ENCODE data around the gene CANT1.

Gene CANT1

DNA sequence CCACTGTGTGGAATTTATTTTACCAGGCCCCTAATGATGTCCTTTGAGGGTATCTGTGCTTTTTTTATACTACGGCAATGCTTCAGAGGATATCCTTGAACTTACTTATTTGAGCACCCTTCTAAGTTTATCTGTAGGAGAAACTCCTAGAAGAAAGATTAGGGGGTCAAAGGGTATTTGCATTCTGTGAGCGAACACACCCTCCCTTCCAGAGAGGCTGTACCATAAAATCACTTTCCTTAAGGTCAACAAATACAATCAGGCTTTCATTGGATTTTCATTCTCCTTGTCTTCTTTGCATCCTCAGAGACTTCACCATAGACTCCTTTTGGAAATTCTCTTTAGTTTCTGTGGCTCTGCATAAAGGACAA is 9.7 kb upstream of the CANT1 start:
- Mint-ChIP-seq H3K9me3 (no peaks in the 10 kb centered on the region), H3K36me3 (ENCODE audit: insufficient read depth) (peaks cover 3% of the 10 kb centered on the region), H3K27me3 (peaks cover 24 to 36% of the 10 kb centered on the region in 2 donors), H3K4me1 (ENCODE audit: low read depth in 2 of 2) (peaks cover 3 to 5% of the 10 kb centered on the region in 2 donors), H3K4me3 (no peak overlapping the region), H3K27ac (no peak overlapping the region)
- ATAC-seq (replicated peaks) (no peak), DNase-seq (no peak)

DNA sequence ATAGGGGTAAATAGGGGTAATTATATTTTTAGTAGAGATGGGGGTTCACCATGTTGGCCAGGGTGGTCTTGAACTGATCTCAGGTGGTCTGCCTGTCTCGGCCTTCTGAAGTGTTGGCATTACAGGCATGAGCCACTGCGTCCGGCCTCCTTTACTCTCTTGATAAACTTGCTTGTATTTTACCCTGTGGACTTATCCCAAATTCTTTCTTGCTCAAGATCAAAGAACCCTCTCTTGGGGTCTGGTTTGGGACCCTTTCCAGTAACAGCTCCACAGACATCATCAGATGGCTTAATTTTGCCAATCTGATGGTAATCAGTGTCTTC is 8.8 kb upstream of the CANT1 start:
- DNase-seq (no peak), ATAC-seq (replicated peaks) (no peak)
- Mint-ChIP-seq H3K27ac (no peak overlapping the region), H3K9me3 (no peaks in the 10 kb centered on the region), H3K36me3 (ENCODE audit: insufficient read depth) (peaks cover 3% of the 10 kb centered on the region), H3K4me3 (no peak overlapping the region), H3K4me1 (ENCODE audit: low read depth in 2 of 2) (peaks cover 0 to 2% of the 10 kb centered on the region in 2 donors), H3K27me3 (peaks cover 25 to 30% of the 10 kb centered on the region in 2 donors)

DNA sequence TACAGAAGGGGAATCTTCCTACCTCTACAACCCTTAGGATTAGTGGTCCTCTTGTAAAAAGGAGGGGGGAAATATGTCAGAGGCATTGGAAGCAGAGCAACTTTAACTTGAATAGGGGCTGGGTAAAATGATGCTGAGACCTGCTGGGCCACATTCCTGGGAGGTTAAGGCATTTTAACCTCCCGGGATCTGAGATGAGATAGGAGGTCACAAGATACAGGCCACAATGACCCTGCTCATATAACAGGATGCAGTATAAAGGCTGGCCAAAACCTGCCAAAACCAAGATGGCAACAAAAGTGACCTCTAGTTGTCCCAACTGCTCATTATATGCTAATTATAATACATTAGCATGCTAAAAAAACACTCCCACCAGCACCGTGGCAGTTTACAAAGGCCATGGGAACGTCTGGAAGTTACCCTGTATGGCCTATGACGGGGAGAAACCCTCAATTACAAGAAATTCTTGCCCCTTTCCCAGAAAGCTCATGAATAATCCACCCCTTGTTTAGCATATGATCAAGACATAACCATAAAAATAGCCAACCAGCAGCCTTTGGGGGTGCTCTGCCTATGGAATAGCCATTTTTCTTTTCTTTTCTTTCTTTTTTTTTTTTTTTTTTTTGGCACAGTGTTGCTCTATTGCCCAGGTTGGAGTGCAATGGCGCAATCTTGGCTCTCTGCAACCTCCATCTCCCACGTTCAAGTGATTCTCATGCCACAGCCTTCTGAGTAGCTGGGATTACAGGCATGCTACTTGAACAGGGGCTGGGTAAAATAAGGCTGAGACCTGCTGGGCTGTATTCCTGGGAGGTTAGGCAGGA is 8.2 kb upstream of the CANT1 start:
- H3K36me3 Mint-ChIP-seq (ENCODE audit: insufficient read depth): peaks cover 3% of the 10 kb centered on the region
- H3K4me1 Mint-ChIP-seq (ENCODE audit: low read depth in 2 of 2): peaks cover 0 to under 1% of the 10 kb centered on the region in 2 donors
- H3K27me3 Mint-ChIP-seq: peaks cover 31 to 36% of the 10 kb centered on the region in 2 donors
- ATAC-seq (replicated peaks): no peak
- no peaks in the 10 kb centered on the region for H3K9me3 Mint-ChIP-seq
- DNase-seq: no peak
- H3K4me3 Mint-ChIP-seq: no peak overlapping the region
- no peak overlapping the region for H3K27ac Mint-ChIP-seq

DNA sequence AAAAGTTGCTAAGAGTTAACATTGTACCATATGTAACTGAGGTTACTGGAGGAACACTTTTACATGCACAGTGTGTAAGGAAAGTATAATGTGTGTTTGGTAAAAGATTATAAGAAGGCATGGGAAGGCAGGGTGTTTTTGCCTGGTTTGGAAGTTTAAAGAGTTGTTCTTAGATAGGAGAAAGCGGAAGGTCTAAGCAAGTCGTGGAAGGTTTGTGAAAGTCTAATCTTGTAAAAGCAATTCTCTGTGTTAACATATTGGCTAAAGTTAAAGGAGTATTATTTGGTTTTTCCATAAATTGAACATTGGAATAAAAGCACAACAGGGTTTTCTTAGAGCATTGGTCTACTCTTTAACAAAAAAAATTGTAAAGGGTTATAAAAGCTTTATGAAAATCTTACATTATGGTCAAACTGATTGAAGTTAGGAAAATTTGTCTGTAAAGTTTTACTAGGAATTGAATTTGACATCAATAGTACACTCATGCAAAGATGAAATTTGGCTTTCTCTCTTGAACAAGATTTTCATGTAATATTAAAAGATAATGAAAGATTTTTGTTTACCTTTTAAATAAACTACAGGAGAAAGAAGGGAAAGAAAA is 4.7 kb upstream of the CANT1 start:
- peaks cover 12% of the 10 kb centered on the region for H3K36me3 Mint-ChIP-seq (ENCODE audit: insufficient read depth)
- no peak overlapping the region for H3K4me3 Mint-ChIP-seq
- H3K4me1 Mint-ChIP-seq (ENCODE audit: low read depth in 2 of 2): peaks cover 4 to 5% of the 10 kb centered on the region in 2 donors
- H3K27me3 Mint-ChIP-seq: peaks cover 30 to 31% of the 10 kb centered on the region in 2 donors
- H3K27ac Mint-ChIP-seq: no peak overlapping the region
- DNase-seq: no peak
- H3K9me3 Mint-ChIP-seq: no peaks in the 10 kb centered on the region
- ATAC-seq (replicated peaks): no peak

DNA sequence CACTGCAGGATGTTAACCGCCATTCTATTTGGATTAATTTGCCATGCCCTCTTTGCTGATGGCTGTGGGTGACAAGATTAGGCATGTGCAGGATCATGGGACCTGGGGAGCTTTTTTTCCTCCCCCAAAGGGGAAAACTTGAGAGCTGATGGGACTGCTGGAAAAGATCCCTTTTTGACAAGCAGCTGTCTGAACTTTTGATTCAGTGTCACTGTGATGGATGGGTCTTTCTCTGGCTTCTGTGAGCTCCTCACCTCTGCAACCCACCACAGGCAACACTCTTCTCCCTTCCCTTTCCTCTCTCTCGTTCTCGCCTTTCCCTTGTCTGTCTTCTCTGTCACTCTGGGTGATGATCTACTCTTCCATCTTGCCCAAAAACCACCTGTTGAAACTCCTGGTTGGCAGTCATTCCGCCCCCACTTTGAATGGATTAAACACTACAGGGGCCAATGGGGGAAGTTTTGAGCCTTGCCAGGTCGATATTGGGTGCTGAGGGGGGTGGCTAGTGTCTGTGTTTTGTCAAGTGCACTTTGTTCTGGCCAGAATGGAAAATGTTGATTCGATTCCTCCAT is 3.1 kb upstream of the CANT1 start:
- Mint-ChIP-seq H3K36me3 (ENCODE audit: insufficient read depth) (peaks cover 24% of the 10 kb centered on the region), H3K27me3 (peaks cover 18 to 22% of the 10 kb centered on the region in 2 donors), H3K27ac (no peak overlapping the region), H3K4me1 (ENCODE audit: low read depth in 2 of 2) (peaks cover 18 to 19% of the 10 kb centered on the region in 2 donors), H3K9me3 (no peaks in the 10 kb centered on the region), H3K4me3 (no peak overlapping the region)
- ATAC-seq (replicated peaks): no peak
- no peak for DNase-seq

DNA sequence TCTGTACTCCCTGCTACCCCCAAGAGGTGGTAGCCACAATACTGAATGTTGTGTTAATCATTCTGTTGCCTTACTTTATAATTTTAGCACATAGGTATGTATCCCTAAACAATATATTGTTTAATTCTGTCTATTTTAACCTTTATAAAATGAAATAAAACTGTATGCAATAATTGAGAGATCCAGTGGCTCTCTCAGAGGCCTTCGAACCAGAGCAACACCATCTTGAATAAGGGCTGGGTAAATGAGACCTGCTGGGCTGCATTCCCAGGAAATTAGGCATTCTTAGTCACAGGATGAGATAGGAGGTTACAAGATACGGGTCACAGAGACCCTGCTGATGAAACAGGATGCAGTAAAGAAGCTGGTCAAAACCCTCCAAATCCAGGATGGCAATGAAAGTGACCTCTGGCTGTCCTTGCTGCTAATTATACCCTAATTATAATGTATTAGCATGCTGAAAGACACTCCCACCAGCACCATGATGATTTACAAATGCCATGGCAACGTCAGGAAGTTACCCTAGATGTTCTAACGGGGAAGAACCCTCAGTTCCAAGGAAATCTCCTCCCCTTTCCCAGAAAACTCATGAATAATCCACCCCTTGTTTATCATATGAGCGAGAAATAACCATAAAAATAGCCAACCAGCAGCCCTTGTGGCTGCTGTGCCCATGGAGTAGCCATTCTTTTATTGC is 2.0 kb upstream of the CANT1 start:
- Mint-ChIP-seq H3K4me3 (peak overlapping the region; percentile 89 to 96), H3K27ac (no peak overlapping the region), H3K4me1 (ENCODE audit: low read depth in 2 of 2) (peaks cover 28 to 29% of the 10 kb centered on the region in 2 donors), H3K36me3 (ENCODE audit: insufficient read depth) (peaks cover 27% of the 10 kb centered on the region), H3K9me3 (no peaks in the 10 kb centered on the region), H3K27me3 (peaks cover 10 to 13% of the 10 kb centered on the region in 2 donors)
- ATAC-seq (replicated peaks) (no peak), DNase-seq (no peak)

DNA sequence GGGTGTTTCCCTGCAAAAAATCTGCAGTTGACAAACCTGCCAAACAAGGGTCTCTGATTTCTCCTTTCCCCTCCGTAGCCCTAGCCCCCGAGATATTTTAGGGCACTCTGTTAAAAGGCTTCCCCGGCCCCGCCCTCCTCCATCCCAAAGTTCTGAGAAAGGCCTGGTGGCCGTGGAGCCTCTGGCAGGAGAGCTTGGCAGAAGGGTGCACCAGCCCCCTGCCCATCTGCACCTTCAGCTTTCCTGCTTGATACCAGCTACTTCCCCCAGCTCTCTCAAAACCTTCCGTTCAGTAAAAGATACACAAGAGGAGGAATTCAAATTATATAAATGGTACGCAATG is 711 bp upstream of the CANT1 start:
- peaks cover 27% of the 10 kb centered on the region for H3K36me3 Mint-ChIP-seq (ENCODE audit: insufficient read depth)
- peaks cover 36 to 39% of the 10 kb centered on the region in 2 donors for H3K4me1 Mint-ChIP-seq (ENCODE audit: low read depth in 2 of 2)
- peaks cover 8 to 12% of the 10 kb centered on the region in 2 donors for H3K27me3 Mint-ChIP-seq
- ATAC-seq (replicated peaks): no peak
- no peak for DNase-seq
- peak overlapping the region; percentile 98 to 99 for H3K27ac Mint-ChIP-seq
- peak overlapping the region; percentile 89 to 96 for H3K4me3 Mint-ChIP-seq
- H3K9me3 Mint-ChIP-seq: no peaks in the 10 kb centered on the region

DNA sequence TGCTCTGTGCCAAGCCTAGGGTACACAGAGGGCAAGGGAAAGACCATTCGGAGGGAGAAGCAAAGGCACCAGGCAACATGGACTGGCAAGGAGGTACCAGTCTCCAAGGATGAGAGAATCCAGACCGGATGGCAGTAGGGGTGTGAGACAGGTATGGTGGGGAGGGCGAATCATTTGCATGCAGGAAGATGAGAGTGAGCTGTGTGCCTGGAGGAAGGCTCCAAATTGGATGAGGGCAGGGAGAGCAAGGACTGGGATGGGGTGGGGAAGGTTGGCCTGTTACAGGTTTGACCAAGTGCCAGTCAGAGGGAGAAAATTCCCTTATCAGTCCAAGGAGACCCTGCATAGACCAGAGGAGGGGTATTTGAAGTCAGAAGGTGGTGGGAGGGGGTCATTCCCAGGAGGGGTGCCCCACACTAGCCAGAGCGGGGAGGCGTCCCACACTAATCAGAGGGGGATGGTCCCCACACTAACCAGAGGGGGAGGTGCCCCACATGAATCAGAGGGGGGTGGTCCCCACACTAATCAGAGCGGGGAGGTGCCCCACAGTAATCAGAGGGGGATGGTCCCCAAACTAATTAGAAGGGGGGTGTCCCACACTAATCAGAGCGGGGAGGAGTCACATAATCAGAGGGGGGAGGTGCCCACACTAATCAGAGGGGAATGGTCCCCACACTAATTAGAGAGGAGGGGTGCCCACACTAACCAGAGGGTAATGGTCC is 737 bp downstream of the CANT1 start:
- H3K27me3 Mint-ChIP-seq: peaks cover 7 to 8% of the 10 kb centered on the region in 2 donors
- H3K36me3 Mint-ChIP-seq (ENCODE audit: insufficient read depth): peaks cover 27% of the 10 kb centered on the region
- ATAC-seq (replicated peaks) (no peak), DNase-seq (no peak)
- H3K27ac Mint-ChIP-seq: peak overlapping the region; percentile 98 to 99
- H3K4me3 Mint-ChIP-seq: peak overlapping the region; percentile 89 to 96
- H3K9me3 Mint-ChIP-seq: no peaks in the 10 kb centered on the region
- peaks cover 36 to 41% of the 10 kb centered on the region in 2 donors for H3K4me1 Mint-ChIP-seq (ENCODE audit: low read depth in 2 of 2)

DNA sequence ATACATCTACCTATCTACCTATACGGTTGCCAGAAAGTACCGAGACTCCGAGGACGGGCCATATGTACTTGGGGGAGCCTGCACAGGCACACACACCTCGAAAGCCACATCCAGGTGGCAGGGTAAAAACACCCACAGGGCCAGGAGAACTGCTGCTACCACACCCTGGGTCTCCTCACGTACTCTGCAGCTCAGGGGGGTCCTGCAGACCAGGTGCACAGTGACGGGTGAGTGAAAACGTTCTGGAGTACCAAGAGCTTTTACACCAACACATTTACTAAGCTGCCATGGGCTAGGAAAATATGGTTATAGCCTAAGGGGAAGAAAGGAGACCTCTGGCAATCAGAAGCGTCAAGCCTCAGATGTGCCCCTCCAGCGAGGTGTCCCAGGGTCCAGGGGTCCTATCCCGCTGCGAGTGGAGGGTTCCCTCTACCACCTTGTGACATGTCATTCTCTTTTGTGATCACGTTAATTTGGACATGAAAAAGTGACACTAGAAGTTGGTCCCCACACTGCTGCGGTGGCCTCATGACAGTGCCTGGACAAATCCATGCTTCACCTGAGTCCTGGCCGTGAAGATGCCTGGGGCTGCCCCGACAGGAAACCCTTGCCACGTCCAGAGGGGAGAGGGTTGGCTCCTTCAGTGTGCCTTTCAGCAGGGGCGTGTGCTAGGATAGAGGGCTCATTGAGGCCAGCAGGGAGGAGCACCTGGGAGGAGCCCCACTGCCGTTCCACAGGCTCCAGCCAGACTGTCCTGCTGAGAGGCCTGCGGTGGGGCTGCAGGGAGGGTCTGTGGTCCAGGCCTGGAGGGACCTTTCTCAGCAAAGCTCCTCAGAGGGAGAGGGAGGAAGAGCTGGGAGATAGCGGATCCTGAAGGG is 1.8 kb downstream of the CANT1 start:
- DNase-seq: no peak
- Mint-ChIP-seq H3K27me3 (peaks cover under 1 to 2% of the 10 kb centered on the region in 2 donors), H3K27ac (peak overlapping the region; percentile 98 to 99), H3K9me3 (no peaks in the 10 kb centered on the region), H3K4me1 (ENCODE audit: low read depth in 2 of 2) (peaks cover 40 to 47% of the 10 kb centered on the region in 2 donors), H3K4me3 (peak overlapping the region; percentile 89 to 96), H3K36me3 (ENCODE audit: insufficient read depth) (peaks cover 27% of the 10 kb centered on the region)
- ATAC-seq (replicated peaks): no peak

DNA sequence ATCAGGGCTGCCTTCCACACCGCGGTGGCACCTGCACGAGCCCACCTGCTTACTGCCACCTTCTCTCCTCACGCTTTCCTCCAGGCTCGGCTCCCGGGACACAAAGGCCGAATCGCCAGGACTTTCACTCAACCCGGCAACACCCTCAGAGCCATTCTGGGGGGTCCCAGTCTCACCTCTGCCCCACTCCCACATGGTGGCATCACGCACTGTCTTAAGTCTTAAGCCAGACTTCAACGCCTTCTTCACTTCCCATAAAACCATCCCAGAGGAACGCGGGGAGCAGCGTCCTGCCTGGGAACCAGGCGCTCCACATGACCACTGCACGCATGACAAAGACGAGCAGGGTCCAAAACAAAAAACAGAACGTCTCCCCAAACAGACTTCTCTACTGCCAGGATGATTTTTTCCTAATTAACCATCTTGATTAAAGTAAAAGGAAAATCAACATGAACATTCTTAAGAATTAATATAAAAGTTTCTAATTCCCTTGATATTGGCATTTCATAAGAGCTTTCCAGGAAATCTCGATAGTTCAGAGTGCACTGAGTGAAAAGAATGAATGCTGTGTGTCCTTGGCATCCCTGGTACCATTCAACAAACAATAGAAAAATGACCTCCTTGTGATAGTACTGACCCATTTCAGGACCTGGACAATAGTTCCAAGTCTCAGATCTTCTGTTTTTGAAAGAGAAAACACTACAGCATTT is 2.6 kb downstream of the CANT1 start:
- Mint-ChIP-seq H3K4me1 (ENCODE audit: low read depth in 2 of 2) (peaks cover 46 to 55% of the 10 kb centered on the region in 2 donors), H3K36me3 (ENCODE audit: insufficient read depth) (peaks cover 30% of the 10 kb centered on the region), H3K27ac (peak overlapping the region; percentile 64 to 98), H3K9me3 (no peaks in the 10 kb centered on the region), H3K27me3 (no peaks in the 10 kb centered on the region), H3K4me3 (peak overlapping the region; percentile 89 to 96)
- DNase-seq (no peak), ATAC-seq (replicated peaks) (no peak)

DNA sequence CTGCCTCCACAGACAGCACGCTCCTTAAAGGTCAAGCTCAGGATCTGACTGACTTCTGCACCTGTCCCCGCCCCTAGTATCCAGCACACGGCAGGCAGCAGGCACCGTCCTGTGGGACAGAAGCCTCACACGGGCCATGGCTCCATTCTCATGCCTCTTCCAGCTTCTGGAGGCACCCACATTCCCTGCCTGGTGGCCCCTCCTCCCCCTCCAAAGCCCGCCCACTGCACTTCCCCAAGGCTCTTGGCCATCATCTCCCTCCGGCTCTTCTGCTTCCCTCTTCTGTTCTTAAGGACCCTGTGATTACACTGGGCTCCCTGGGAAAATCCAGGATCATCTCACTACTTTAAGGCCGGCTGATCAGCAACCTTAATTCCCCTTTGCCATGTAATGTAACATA is 3.5 kb downstream of the CANT1 start:
- no peaks in the 10 kb centered on the region for H3K27me3 Mint-ChIP-seq
- H3K9me3 Mint-ChIP-seq: no peaks in the 10 kb centered on the region
- H3K27ac Mint-ChIP-seq: peak overlapping the region in 1 of 2 donors; percentile 41
- peaks cover 33% of the 10 kb centered on the region for H3K36me3 Mint-ChIP-seq (ENCODE audit: insufficient read depth)
- DNase-seq (no peak), ATAC-seq (replicated peaks) (no peak)
- peaks cover 53 to 61% of the 10 kb centered on the region in 2 donors for H3K4me1 Mint-ChIP-seq (ENCODE audit: low read depth in 2 of 2)
- H3K4me3 Mint-ChIP-seq: peak overlapping the region; percentile 43 to 89

Measured in effector memory CD8-positive, alpha-beta T cell (primary cell).